MM.1S (cell line): ENCODE measurements around the gene HSPA12B.

Experiments used
- DNase-seq: peaks from one replicate; pipeline ENCODE4 v3.0.0-alpha.2; 2015
- H2AFZ ChIP-seq: fragments of 300-600 bp; sonication (generic); 2 replicates; pipeline ENCODE4 v1.6.0; 2016; ENCODE audit warnings: antibody characterized with exemption, low read length
- H3F3A ChIP-seq: fragments of 300-600 bp; sonication (generic); 2 replicates; pipeline ENCODE4 v1.6.1; 2016; ENCODE audit warnings: mild to moderate bottlenecking, antibody characterized with exemption, low read length, moderate library complexity, mixed read lengths; ENCODE audit not compliant: insufficient read depth
- H3K27ac ChIP-seq: fragments of 300-600 bp; sonication (generic); 2 replicates; pipeline ENCODE4 v1.5.1; 2016; ENCODE audit warnings: mild to moderate bottlenecking, low read length
- H3K27me3 ChIP-seq: fragments of 300-600 bp; sonication (generic); replicated peaks from 2 replicates; pipeline ENCODE4 v1.6.0; 2016; ENCODE audit warnings: low read length; ENCODE audit not compliant: insufficient read depth
- H3K36me3 ChIP-seq: fragments of 300-600 bp; sonication (generic); replicated peaks from 2 replicates; pipeline ENCODE4 v1.6.1; 2016; ENCODE audit warnings: mild to moderate bottlenecking, low read length, mixed read lengths; ENCODE audit not compliant: insufficient read depth
- H3K4me1 ChIP-seq: fragments of 300-600 bp; sonication (generic); 2 replicates; pipeline ENCODE4 v1.6.1; 2016; ENCODE audit warnings: low read length, mixed read lengths
- H3K4me2 ChIP-seq: fragments of 300-600 bp; sonication (generic); 2 replicates; pipeline ENCODE4 v1.6.0; 2016; ENCODE audit warnings: low read depth, low read length
- H3K4me3 ChIP-seq: fragments of 300-600 bp; sonication (generic); 2 replicates; pipeline ENCODE4 v1.5.1; 2016; ENCODE audit warnings: low read length, mixed read lengths
- H3K79me2 ChIP-seq: fragments of 300-600 bp; sonication (generic); 2 replicates; pipeline ENCODE4 v1.6.1; 2016; ENCODE audit warnings: mixed run types, low read length, mixed read lengths
- H3K9ac ChIP-seq: fragments of 300-600 bp; sonication (generic); 2 replicates; pipeline ENCODE4 v1.6.1; 2016; ENCODE audit warnings: low read length, mixed read lengths
- H3K9me2 ChIP-seq: fragments of 300-600 bp; sonication (generic); replicated peaks from 2 replicates; pipeline ENCODE4 v1.6.1; 2016; ENCODE audit warnings: mild to moderate bottlenecking, low read length, mixed read lengths; ENCODE audit not compliant: insufficient read depth
- H3K9me3 ChIP-seq: fragments of 300-600 bp; sonication (generic); replicated peaks from 2 replicates; pipeline ENCODE4 v1.6.1; 2016; ENCODE audit warnings: mild to moderate bottlenecking, low read length, mixed read lengths; ENCODE audit not compliant: insufficient read depth
- H4K20me1 ChIP-seq: fragments of 300-600 bp; sonication (generic); 2 replicates; pipeline ENCODE4 v1.6.1; 2016; ENCODE audit warnings: mild to moderate bottlenecking, low read length, moderate library complexity, mixed read lengths; ENCODE audit not compliant: insufficient read depth
- CTCF ChIP-seq: fragments of 300-600 bp; sonication (generic); IDR thresholded peaks from 2 replicates; pipeline ENCODE4 v1.5.1; 2016; ENCODE audit warnings: antibody characterized with exemption, low read length, mixed read lengths
- EZH2 ChIP-seq: fragments of 300-600 bp; sonication (generic); optimal IDR thresholded peaks from 2 replicates; pipeline ENCODE3; 2017; ENCODE audit warnings: low read depth, mild to moderate bottlenecking, antibody characterized with exemption, low read length, mixed read lengths
- EZH2phosphoT487 ChIP-seq: fragments of 300-600 bp; sonication (generic); IDR thresholded peaks from 2 replicates; pipeline ENCODE4 v1.6.1; 2018; ENCODE audit warnings: antibody characterized with exemption, low read length

HSPA12B gene

DNA sequence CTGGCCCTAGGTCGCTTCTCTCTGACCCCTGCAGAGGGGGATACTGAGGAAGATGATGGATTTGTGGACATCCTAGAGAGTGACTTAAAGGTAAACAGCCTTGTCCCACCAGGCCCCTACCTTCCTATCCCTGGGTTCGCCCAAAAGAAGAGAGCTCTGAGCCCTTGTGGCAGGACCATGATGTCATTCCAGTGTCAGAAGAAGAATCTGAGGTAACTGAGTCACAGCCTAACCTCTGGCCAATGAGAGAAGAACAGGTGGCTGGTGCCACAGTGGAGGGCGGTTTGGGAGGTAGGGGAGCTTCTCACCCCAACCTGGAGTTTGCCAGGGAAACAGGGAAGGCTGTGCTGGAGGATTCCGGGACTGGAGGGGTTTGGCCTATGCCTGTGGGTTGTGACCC is 68.8 kb downstream of the HSPA12B start:
- H2AFZ ChIP-seq = no peak overlapping the region
- no peaks in the 10 kb centered on the region for H4K20me1 ChIP-seq
- no peak overlapping the region for H3K4me2 ChIP-seq
- no peak overlapping the region for H3K9ac ChIP-seq
- H3K36me3 ChIP-seq = peaks cover 3% of the 10 kb centered on the region
- no peak overlapping the region for H3K4me3 ChIP-seq
- no peak overlapping the region for H3K27ac ChIP-seq
- peaks cover 23% of the 10 kb centered on the region for H3K4me1 ChIP-seq
- H3K79me2 ChIP-seq = peaks cover 49% of the 10 kb centered on the region
- H3K9me3 ChIP-seq = no peaks in the 10 kb centered on the region
- no peaks in the 10 kb centered on the region for H3K27me3 ChIP-seq
- H3F3A ChIP-seq = peaks cover 21% of the 10 kb centered on the region
- no peaks in the 10 kb centered on the region for H3K9me2 ChIP-seq
- TF ChIP-seq CTCF (no peak), EZH2 (no peak)
- no peak for DNase-seq

GRCh38 chr20:3801846-3802245 is 69.4 kb downstream of the HSPA12B start:
- no peaks in the 10 kb centered on the region for H3K9me2 ChIP-seq
- no peak overlapping the region for H3K4me2 ChIP-seq
- H3K4me1 ChIP-seq = peaks cover 23% of the 10 kb centered on the region
- H3K9me3 ChIP-seq = no peaks in the 10 kb centered on the region
- H3K4me3 ChIP-seq = no peak overlapping the region
- no peak for DNase-seq
- H4K20me1 ChIP-seq = no peaks in the 10 kb centered on the region
- H3K36me3 ChIP-seq = peaks cover 3% of the 10 kb centered on the region
- H3F3A ChIP-seq = peaks cover 19% of the 10 kb centered on the region
- no peak overlapping the region for H3K27ac ChIP-seq
- no peak for TF ChIP-seq EZH2phosphoT487
- no peak for TF ChIP-seq EZH2
- TF ChIP-seq CTCF = no peak
- no peak overlapping the region for H3K9ac ChIP-seq
- H3K79me2 ChIP-seq = peaks cover 44% of the 10 kb centered on the region
- H2AFZ ChIP-seq = no peak overlapping the region
- H3K27me3 ChIP-seq = no peaks in the 10 kb centered on the region
